Pancreas (tissue), 10 donors: Measurements from ENCODE around the gene DCBLD1. TPM values are rescaled to one million over a fixed set of nuclear protein-coding genes. Genes with fewer than 3 reads are reported as not detected.

Source experiments
- ATAC-seq, 4 donors: fragments of 200-7000 bp; cut with Tn5 transposase; one replicate each; pipeline versions ENCODE4 v1.8.0 to v1.9.1; 2020; ENCODE audit warnings: mild to moderate bottlenecking in 4 of 4, moderate library complexity in 4 of 4
- DNase-seq, 6 donors: peaks; one replicate each; pipeline ENCODE4 v3.0.0-alpha.2; 2020
- FAIRE-seq: peaks from 2 replicates; lab custom pipeline; 2012; peaks lifted over from hg19 to GRCh38; lab: Jason Lieb, UNC
- H3K27ac ChIP-seq, 4 donors: fragments of 200-600 bp; sonication (generic); 1 replicate in 3 of 4; 2 replicates in 1 of 4; pipeline versions ENCODE4 v1.5.0 to v1.8.0; 2020
- H3K27me3 ChIP-seq, 4 donors: fragments of 200-600 bp; one replicate each; pipeline ENCODE4 v1.8.0; 2021
- H3K36me3 ChIP-seq, 3 donors: fragments of 200-600 bp; sonication (generic) in 1 of 3; one replicate each; pipeline versions ENCODE4 v1.5.0 to v1.8.0; 2020 to 2021
- H3K4me1 ChIP-seq, 3 donors: fragments of 200-600 bp; one replicate each; pipeline ENCODE4 v1.8.0; 2021
- H3K4me3 ChIP-seq, 4 donors: fragments of 200-600 bp; sonication (generic) in 2 of 4; one replicate each; pipeline versions ENCODE4 v1.5.0 to v1.8.0; 2020 to 2021
- H3K9me3 ChIP-seq, 4 donors: fragments of 200-600 bp; one replicate each; pipeline ENCODE4 v1.8.0; 2021
- CTCF ChIP-seq, 4 donors: fragments of 200-600 bp; sonication (generic) in 3 of 4; IDR thresholded peaks; one replicate each; pipeline versions ENCODE4 v1.5.0 to v1.8.0; 2021; ENCODE audit warnings: antibody characterized with exemption in 4 of 4
- WGBS, 2 donors: extraction: QIAGEN DNeasy Blood & Tissue Kit; methylation state at CpG; one replicate each; pipeline ENCODE4 v1.1.7; 2013; 5-methylcytosine and 5-hydroxymethylcytosine counted together
- intact Hi-C, 3 donors: fragments of 100-400 bp; cut with DNase I; formaldehyde crosslinking; loops; one replicate each; pipeline versions ENCODE4 v1.11.1 to v1.14.2; 2022
- polyA plus RNA-seq, 2 donors: library from polyadenylated mRNA; stranded (reverse); fragments of 200-250 nt; gene quantifications; one replicate each; pipeline ENCODE4 v1.2.3, GENCODE V29; 2013
- total RNA-seq, 6 donors: library from RNA; stranded (reverse); fragmentation: NEBNext Ultra II Directional in 4 of 6; extraction: Animal tissue kit (Norgen Biotek cat#: 25700) in 4 of 6; gene quantifications; one replicate each; pipeline versions ENCODE4 v1.2.1 to v1.2.4, GENCODE V29; 2021 to 2023
- donor health status: healthy with polysubstance abuse.
- donor health status: DM: no; HTN: no; CAD: no; lungs with moderate emphysema.
- donor health status: DM: no; HTN: no; CAD: no.
- donor health status: control.
- donor health status: control.
- donor health status: Bipolar disorder and iron deficiency.
- donor health status: DM: yes; HTN: yes; CAD: no.
- donor health status: DM: no; HTN: no; CAD: no.
- donor health status: DM: no; HTN: no; CAD: no.
- donor health status: DM: yes; HTN: yes; CAD: no.

DCBLD1 gene
- total and polyA plus RNA-seq, 8 donors, result 4.8 to 12.8 (median 6.4) TPM

- Histone ChIP-seq H3K27ac (no peak overlapping the region), H3K9me3 (no peaks in the 10 kb centered on the region), H3K4me3 (no peak overlapping the region), H3K36me3 (no peaks in the 10 kb centered on the region), H3K4me1 (peaks cover 0 to 10% (median 0%) of the 10 kb centered on the region in 3 donors), H3K27me3 (no peaks in the 10 kb centered on the region)
- no peak for TF ChIP-seq CTCF (IDR thresholded peaks at IDR 0.05)
- ATAC-seq (no peak), DNase-seq (no peak), FAIRE-seq (no peak)
- WGBS, 2 donors, result 95 to 96% methylated on average over 6 of the region's 6 CpGs
- intact Hi-C loops, result no loop called here
These were observed 36.4 kb downstream of the DCBLD1 start for GRCh38 chr6:117518870-117519269.

GRCh38 chr6:117520603-117521395 lies 38.3 kb downstream of the DCBLD1 start:
- WGBS, 2 donors, result 83 to 85% methylated on average over 4 of the region's 4 CpGs
- Histone ChIP-seq H3K4me3 (no peak overlapping the region), H3K36me3 (no peaks in the 10 kb centered on the region), H3K9me3 (no peaks in the 10 kb centered on the region), H3K4me1 (no peaks in the 10 kb centered on the region), H3K27me3 (no peaks in the 10 kb centered on the region), H3K27ac (no peak overlapping the region)
- no peak for FAIRE-seq
- intact Hi-C loops, result no loop called here
- no peak for TF ChIP-seq CTCF (IDR thresholded peaks at IDR 0.05)
- DNase-seq, result no peak
- ATAC-seq, result no peak

GRCh38 chr6:117521791-117522502 lies 39.5 kb downstream of the DCBLD1 start:
- Histone ChIP-seq H3K9me3 (no peaks in the 10 kb centered on the region), H3K27me3 (no peaks in the 10 kb centered on the region), H3K4me1 (no peaks in the 10 kb centered on the region), H3K36me3 (no peaks in the 10 kb centered on the region), H3K27ac (no peak overlapping the region), H3K4me3 (no peak overlapping the region)
- TF ChIP-seq CTCF (IDR thresholded peaks at IDR 0.05), result no peak
- WGBS, 2 donors, result 91 to 93% methylated on average over 5 of the region's 5 CpGs
- FAIRE-seq, result no peak
- DNase-seq, result no peak
- ATAC-seq, result no peak
- intact Hi-C loops, result no loop called here

DNA sequence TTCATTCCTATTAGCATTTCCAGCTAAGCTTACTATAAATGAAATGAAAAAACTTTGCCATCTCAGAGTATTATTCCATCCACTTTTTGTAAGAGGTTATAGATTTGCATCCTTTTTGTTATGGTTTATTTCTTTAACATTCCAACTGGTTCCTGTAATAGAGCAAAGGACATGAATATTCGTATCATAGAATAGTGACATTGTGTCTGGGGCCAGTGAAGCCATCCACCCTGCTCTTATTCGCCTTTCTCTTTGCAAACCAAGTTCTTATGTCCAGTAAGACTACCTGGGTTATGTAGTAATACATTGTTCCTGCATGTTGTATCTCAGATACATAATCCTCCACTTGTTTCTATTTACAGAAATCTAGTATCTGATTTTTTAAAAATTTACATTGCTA lies 43.1 kb downstream of the DCBLD1 start:
- ATAC-seq (no peak), DNase-seq (no peak), FAIRE-seq (no peak)
- WGBS, 2 donors, result 97 to 98% methylated on average over 2 of the region's 2 CpGs
- Histone ChIP-seq H3K9me3 (no peaks in the 10 kb centered on the region), H3K27me3 (no peaks in the 10 kb centered on the region), H3K4me1 (no peaks in the 10 kb centered on the region), H3K27ac (no peak overlapping the region), H3K36me3 (no peaks in the 10 kb centered on the region), H3K4me3 (no peak overlapping the region)
- intact Hi-C loops, result no loop called here
- TF ChIP-seq CTCF (IDR thresholded peaks at IDR 0.05), result peak in 1 of 4 donors; percentile 2
